Mesodermal cell (in vitro differentiated cells): ENCODE data around the gene LAMA5.
A peak's percentile ranks its signal among the peaks of the same experiment; 100 is the strongest.

ENCODE experiments used
- H3K27ac ChIP-seq: 2 replicates; pipeline ENCODE4 v1.7.0; 2013; ENCODE audit warnings: mild to moderate bottlenecking, low read depth, low read length, moderate library complexity; ENCODE audit not compliant: severe bottlenecking
- H3K36me3 ChIP-seq: 2 replicates; pipeline ENCODE4 v1.7.1; 2013; ENCODE audit warnings: mild to moderate bottlenecking, low read length, moderate library complexity; ENCODE audit not compliant: control insufficient read depth, insufficient read depth
- H3K4me1 ChIP-seq: one replicate; pipeline ENCODE4 v1.7.1; 2013; ENCODE audit warnings: mild to moderate bottlenecking, low read length; ENCODE audit not compliant: insufficient read depth, control insufficient read depth, poor library complexity, severe bottlenecking
- H3K4me3 ChIP-seq: 2 replicates; pipeline ENCODE4 v1.7.0; 2013; ENCODE audit warnings: low read length, control low read depth, mild to moderate bottlenecking; ENCODE audit not compliant: insufficient read depth, poor library complexity, severe bottlenecking; ENCODE audit errors: extremely low read depth
- H3K9me3 ChIP-seq: 2 replicates; pipeline ENCODE4 v1.7.1; 2013; ENCODE audit warnings: mild to moderate bottlenecking, low read length, moderate library complexity; ENCODE audit not compliant: control insufficient read depth
- WGBS, 2 experiments: methylation state at CpG; one replicate each; pipeline ENCODE4 v1.1.5; 2013; ENCODE audit warnings: missing lambda C conversion rate in 2 of 2; ENCODE audit not compliant: insufficient coverage in 2 of 2; 5-methylcytosine and 5-hydroxymethylcytosine counted together

The LAMA5 gene

DNA sequence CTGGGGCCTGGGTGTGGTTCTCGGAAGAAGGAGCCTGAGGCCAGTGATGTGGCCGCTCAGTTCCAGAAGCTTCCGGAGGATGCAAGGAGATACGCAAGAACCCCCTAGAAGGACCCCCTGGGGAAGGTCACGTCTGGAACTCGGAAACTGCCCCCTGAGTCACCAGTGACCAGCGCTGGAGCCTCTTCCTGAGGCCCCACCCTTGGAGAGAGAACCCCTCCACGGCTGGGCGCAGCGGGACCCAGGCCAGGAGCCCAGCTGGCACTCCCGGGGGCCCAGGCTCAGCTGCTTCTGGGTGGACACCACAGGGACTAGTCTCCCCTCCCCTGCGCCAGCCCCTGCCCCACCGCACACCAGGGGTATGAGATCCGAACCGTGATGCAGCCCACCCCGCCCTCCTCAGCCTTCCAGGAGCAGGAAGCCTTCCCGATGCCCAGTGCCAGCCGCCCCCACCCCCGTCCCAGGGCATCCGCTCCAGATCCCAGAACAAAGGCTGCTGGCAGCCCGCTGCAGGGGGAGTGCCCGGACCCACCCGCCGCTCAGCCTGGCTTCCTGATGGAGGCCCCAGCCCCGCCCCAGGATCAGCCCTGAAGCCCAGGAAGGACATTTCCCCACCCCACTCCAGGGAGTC is 7.5 kb downstream of the LAMA5 start:
- H3K27ac ChIP-seq: no peak overlapping the region
- H3K4me1 ChIP-seq: peaks cover 88% of the 10 kb centered on the region
- peaks cover 17% of the 10 kb centered on the region for H3K36me3 ChIP-seq
- WGBS, 2 experiments: 88 to 89% methylated on average over 18 to 22 of the region's 25 CpGs
- H3K9me3 ChIP-seq: no peaks in the 10 kb centered on the region
- no peak overlapping the region for H3K4me3 ChIP-seq

DNA sequence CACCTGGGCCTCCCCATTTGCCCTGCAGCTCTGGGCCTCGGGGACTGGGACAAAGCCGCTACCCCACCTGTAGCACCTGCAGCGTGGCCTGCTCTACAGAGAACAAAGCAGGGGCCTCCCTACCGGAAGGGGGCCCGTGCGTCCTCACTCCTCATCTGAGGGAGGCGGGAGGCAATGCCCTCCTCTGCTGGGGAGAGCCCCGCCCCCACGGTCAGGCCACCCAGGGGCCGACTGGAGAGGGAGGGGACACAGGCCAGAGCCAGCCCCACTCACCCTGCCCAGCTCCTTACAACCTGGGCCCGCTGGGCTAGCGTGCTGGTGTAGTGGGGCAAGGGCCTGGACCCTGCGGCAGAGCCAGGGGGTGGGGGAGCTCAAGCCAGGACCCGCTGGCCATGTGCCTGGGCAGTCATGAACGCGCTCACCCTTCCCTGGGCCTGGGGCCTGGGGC is 8.0 kb downstream of the LAMA5 start:
- Histone ChIP-seq H3K27ac (no peak overlapping the region), H3K36me3 (peaks cover 17% of the 10 kb centered on the region), H3K4me1 (peaks cover 87% of the 10 kb centered on the region), H3K4me3 (no peak overlapping the region), H3K9me3 (no peaks in the 10 kb centered on the region)
- 85 to 88% methylated on average over 6 to 15 of the region's 16 CpGs for WGBS, 2 experiments

GRCh38 chr20:62358171-62359042 is 8.7 kb downstream of the LAMA5 start:
- no peak overlapping the region for H3K27ac ChIP-seq
- 91 to 98% methylated on average over 22 to 24 of the region's 24 CpGs for WGBS, 2 experiments
- H3K9me3 ChIP-seq: no peaks in the 10 kb centered on the region
- H3K4me3 ChIP-seq: no peak overlapping the region
- peaks cover 80% of the 10 kb centered on the region for H3K4me1 ChIP-seq
- H3K36me3 ChIP-seq: peaks cover 17% of the 10 kb centered on the region

GRCh38 chr20:62357681-62358080 is 9.4 kb downstream of the LAMA5 start:
- Histone ChIP-seq H3K36me3 (peaks cover 17% of the 10 kb centered on the region), H3K9me3 (no peaks in the 10 kb centered on the region), H3K4me1 (peaks cover 73% of the 10 kb centered on the region), H3K27ac (no peak overlapping the region), H3K4me3 (no peak overlapping the region)
- 93 to 95% methylated on average over 7 of the region's 7 CpGs for WGBS, 2 experiments

DNA sequence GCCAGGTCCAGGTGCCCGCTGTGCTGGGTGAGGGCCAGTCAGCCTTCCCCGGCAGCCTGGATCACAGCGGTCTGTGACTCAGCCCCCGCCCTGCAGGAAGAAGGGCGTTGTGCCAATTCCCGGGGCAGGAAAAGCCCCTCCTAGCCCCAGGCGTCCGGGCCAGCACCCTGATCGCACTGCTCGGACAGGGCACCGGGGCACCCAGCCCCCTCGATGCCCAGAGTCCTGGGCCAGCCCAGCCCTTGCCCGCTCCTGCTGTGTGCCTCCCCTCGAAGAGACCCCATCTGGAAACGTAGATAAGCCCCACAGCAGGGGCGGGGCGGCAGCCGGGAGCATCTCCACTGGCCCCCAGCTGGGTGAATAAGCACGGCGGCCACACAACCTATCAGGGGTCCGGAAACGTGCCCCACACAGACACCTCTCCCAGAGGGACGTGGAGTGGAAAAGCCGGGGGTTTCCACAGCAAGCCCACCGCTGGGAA is 9.9 kb downstream of the LAMA5 start:
- H3K36me3 ChIP-seq: peaks cover 17% of the 10 kb centered on the region
- WGBS, 2 experiments: 86 to 88% methylated on average over 20 to 25 of the region's 25 CpGs
- H3K27ac ChIP-seq: no peak overlapping the region
- peaks cover 71% of the 10 kb centered on the region for H3K4me1 ChIP-seq
- no peak overlapping the region for H3K4me3 ChIP-seq
- H3K9me3 ChIP-seq: no peaks in the 10 kb centered on the region

GRCh38 chr20:62356589-62357186 is 10.4 kb downstream of the LAMA5 start:
- H3K4me1 ChIP-seq: peaks cover 65% of the 10 kb centered on the region

DNA sequence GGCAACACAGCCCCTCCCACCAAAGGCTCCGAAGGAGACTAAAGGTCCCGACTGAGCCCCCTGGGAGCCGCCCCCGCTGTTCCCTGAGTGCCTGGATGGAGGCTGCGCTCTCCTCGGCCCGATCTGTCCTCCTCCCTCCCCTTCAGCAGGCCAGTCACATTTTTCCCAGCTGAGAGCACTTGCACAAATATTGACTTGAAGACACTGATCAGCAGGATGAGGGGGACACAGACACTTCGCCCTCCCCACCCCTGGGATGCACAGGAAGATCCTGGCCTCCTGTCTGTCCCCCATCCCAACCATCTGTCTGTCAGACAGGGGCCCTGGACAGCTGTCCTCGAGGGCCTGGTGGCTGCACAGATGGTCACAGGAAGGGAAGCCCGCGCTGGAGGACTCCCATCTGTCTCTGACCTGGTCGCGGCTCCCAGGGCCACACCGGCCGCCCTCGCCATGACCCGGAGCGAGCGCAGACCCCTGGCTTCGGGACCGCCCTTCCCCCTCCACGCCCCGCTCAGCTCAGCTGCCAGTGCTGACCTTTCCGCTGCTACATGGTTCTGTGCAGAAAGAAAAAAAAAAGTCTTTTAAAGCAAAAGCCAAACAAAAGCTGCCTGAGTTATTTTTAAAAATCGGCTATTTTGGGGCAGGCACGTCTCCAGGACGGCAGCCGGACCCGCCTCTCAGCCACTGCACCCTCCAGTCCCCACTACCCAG is 11.1 kb downstream of the LAMA5 start:
- peaks cover 24% of the 10 kb centered on the region for H3K36me3 ChIP-seq
- no peak overlapping the region for H3K4me3 ChIP-seq
- 60 to 75% methylated on average over 22 to 24 of the region's 29 CpGs for WGBS, 2 experiments
- no peaks in the 10 kb centered on the region for H3K9me3 ChIP-seq
- H3K4me1 ChIP-seq: peaks cover 59% of the 10 kb centered on the region
- peak overlapping the region; percentile 59 for H3K27ac ChIP-seq

More at GRCh38 chr20:62356589-62357186, 10.4 kb downstream of the LAMA5 start:
- no peak overlapping the region for H3K4me3 ChIP-seq
- H3K9me3 ChIP-seq: no peaks in the 10 kb centered on the region
- peak overlapping the region; percentile 59 for H3K27ac ChIP-seq
- WGBS, 2 experiments: 84 to 89% methylated on average over 13 to 15 of the region's 17 CpGs
- H3K36me3 ChIP-seq: peaks cover 21% of the 10 kb centered on the region

DNA sequence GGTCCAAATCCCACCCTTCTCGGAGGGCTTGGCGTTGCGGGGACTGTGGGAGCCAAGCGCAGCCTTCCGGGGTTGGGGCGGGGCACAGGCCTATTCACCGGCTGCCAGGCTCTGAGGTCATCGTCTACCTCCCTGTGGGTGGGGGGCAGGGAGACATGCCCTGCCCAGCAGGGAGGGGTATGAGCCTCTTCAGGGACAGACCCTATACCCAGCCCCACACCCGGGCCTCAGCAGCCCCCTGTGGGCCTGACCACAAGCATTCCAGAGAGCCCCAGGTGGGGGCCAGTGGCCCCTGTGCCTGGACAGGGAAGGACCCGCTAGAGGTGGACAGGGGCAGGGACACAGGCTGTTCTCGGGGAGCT is 11.6 kb downstream of the LAMA5 start:
- Histone ChIP-seq H3K4me1 (peaks cover 54% of the 10 kb centered on the region), H3K4me3 (no peak overlapping the region), H3K36me3 (peaks cover 29% of the 10 kb centered on the region), H3K9me3 (no peaks in the 10 kb centered on the region), H3K27ac (peak overlapping the region; percentile 59)
- 25 to 50% methylated on average over 2 to 3 of the region's 11 CpGs for WGBS, 2 experiments

DNA sequence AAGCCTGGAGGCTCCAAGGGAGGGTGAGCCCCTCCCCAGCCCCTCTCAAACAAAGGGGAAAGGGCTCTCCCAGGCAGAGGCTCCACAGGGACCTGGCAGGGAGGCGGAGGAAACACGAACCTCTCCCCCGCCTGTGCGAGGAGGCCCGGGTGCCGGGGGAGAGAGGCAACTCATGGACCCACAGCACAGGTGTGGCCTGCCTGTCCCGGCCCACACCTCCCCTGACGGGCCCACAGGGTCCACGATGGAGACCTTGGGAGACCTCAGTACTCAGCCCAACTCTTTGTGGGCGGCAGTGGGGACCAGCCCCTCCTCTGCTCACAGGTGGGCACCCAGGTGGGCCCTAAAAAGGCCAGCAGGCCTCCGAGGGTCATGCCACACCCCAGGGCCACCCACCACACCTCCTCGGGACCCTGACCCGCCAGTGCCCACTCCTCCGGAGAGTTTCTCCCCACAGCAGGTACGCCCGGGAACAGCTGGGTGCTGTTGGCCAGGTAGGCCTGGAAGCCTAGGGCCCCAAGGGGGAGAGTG is 12.2 kb downstream of the LAMA5 start:
- 65 to 80% methylated on average over 8 to 10 of the region's 16 CpGs for WGBS, 2 experiments
- no peak overlapping the region for H3K4me3 ChIP-seq
- H3K9me3 ChIP-seq: no peaks in the 10 kb centered on the region
- H3K27ac ChIP-seq: peak overlapping the region; percentile 59
- H3K36me3 ChIP-seq: peaks cover 34% of the 10 kb centered on the region
- H3K4me1 ChIP-seq: peaks cover 54% of the 10 kb centered on the region
